Mesendoderm (in vitro differentiated cells): ENCODE data around the gene B4GALNT3.

Experiments
- DNase-seq: peaks from one replicate; pipeline ENCODE4 v3.0.0; 2013
- H2AK5ac ChIP-seq: 2 replicates; pipeline ENCODE4 v1.6.1; 2013; ENCODE audit warnings: low read length, inconsistent platforms
- H2BK120ac ChIP-seq: 2 replicates; pipeline ENCODE4 v1.6.1; 2013; ENCODE audit warnings: low read depth, mild to moderate bottlenecking, low read length, moderate library complexity, mixed read lengths
- H2BK15ac ChIP-seq: replicated peaks from 2 replicates; pipeline ENCODE4 v1.6.1; 2013; ENCODE audit warnings: low read depth, mild to moderate bottlenecking, moderate library complexity
- H2BK5ac ChIP-seq: 2 replicates; pipeline ENCODE4 v1.6.1; 2013; ENCODE audit warnings: low read length, inconsistent platforms
- H3K18ac ChIP-seq: 2 replicates; pipeline ENCODE4 v1.6.1; 2013; ENCODE audit warnings: mild to moderate bottlenecking, low read length, mixed read lengths
- H3K23ac ChIP-seq: one replicate; pipeline ENCODE4 v1.6.1; 2013; ENCODE audit warnings: low read length
- H3K27ac ChIP-seq: 2 replicates; pipeline ENCODE4 v1.5.1; 2013; ENCODE audit warnings: low read depth, mild to moderate bottlenecking, inconsistent platforms, low read length, moderate library complexity
- H3K27me3 ChIP-seq: 2 replicates; pipeline ENCODE4 v1.6.1; 2013; ENCODE audit warnings: low read length, control low read depth, mild to moderate bottlenecking, inconsistent platforms; ENCODE audit not compliant: insufficient read depth, poor library complexity
- H3K36me3 ChIP-seq: 2 replicates; pipeline ENCODE4 v1.6.1; 2013; ENCODE audit warnings: low read length, inconsistent platforms; ENCODE audit not compliant: control insufficient read depth, insufficient read depth
- H3K4ac ChIP-seq: one replicate; pipeline ENCODE4 v1.6.1; 2013; ENCODE audit warnings: low read depth, mild to moderate bottlenecking, low read length, moderate library complexity
- H3K4me1 ChIP-seq: 2 replicates; pipeline ENCODE4 v1.6.1; 2013; ENCODE audit warnings: low read depth, low read length, inconsistent platforms; ENCODE audit not compliant: control insufficient read depth
- H3K4me2 ChIP-seq: 2 replicates; pipeline ENCODE4 v1.6.1; 2013; ENCODE audit warnings: low read length
- H3K4me3 ChIP-seq: 2 replicates; pipeline ENCODE4 v1.5.1; 2013; ENCODE audit warnings: mild to moderate bottlenecking, low read length
- H3K56ac ChIP-seq: one replicate; pipeline ENCODE4 v1.6.1; 2013; ENCODE audit warnings: low read length
- H3K79me1 ChIP-seq: 2 replicates; pipeline ENCODE4 v1.6.1; 2013; ENCODE audit warnings: low read length, inconsistent platforms
- H3K79me2 ChIP-seq: 2 replicates; pipeline ENCODE4 v1.6.1; 2013; ENCODE audit warnings: mild to moderate bottlenecking, low read length; ENCODE audit not compliant: control insufficient read depth, insufficient read depth
- H3K9ac ChIP-seq: 2 replicates; pipeline ENCODE4 v1.6.1; 2013; ENCODE audit warnings: low read length, inconsistent platforms
- H4K5ac ChIP-seq: one replicate; pipeline ENCODE4 v1.6.1; 2013; ENCODE audit warnings: low read length
- H4K8ac ChIP-seq: one replicate; pipeline ENCODE4 v1.6.1; 2013; ENCODE audit warnings: low read depth, mild to moderate bottlenecking, control low read depth, low read length, moderate library complexity
- WGBS: extraction: QIAGEN DNeasy Blood & Tissue Kit; methylation state at CpG from one replicate; pipeline ENCODE4 v1.1.7; 2013; ENCODE audit warnings: low lambda C conversion rate, missing lambda C conversion rate; ENCODE audit not compliant: insufficient coverage; ENCODE audit errors: extremely low coverage; 5-methylcytosine and 5-hydroxymethylcytosine counted together

The B4GALNT3 gene

DNA sequence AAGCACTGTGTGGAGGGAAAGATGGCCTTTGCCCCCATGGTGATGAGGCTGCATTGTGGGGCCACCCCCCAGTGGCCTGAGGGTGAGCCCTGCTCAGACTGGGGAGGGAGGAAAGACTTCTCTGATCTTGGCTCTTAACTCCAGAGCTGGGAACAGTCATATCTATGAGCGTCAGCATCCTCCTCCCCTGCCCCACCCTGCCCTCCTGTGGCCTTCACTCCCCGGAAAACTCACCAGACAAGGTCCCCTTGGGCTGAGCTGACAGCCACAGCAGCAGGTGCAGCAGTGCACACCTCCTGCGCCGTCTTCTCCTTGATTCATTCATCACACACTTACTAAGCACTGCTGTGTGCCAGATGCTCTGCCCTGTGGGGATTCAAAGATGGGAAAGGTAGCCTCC lies 98.8 kb downstream of the B4GALNT3 start:
- H2BK5ac ChIP-seq: no peak overlapping the region
- no peak overlapping the region for H3K9ac ChIP-seq
- no peak overlapping the region for H4K5ac ChIP-seq
- no peak overlapping the region for H2AK5ac ChIP-seq
- no peak overlapping the region for H3K27ac ChIP-seq
- no peak for DNase-seq
- no peaks in the 10 kb centered on the region for H3K36me3 ChIP-seq
- no peak overlapping the region for H3K18ac ChIP-seq
- no peak overlapping the region for H3K4me3 ChIP-seq
- no CpG with 5 or more reads among the region's 4 CpGs for WGBS
- H3K4me1 ChIP-seq: no peaks in the 10 kb centered on the region
- no peaks in the 10 kb centered on the region for H3K27me3 ChIP-seq
- H3K56ac ChIP-seq: no peak overlapping the region
- no peak overlapping the region for H4K8ac ChIP-seq
- no peaks in the 10 kb centered on the region for H3K79me1 ChIP-seq
- H2BK120ac ChIP-seq: no peak overlapping the region
- H3K4me2 ChIP-seq: no peak overlapping the region
- H3K79me2 ChIP-seq: no peaks in the 10 kb centered on the region
- H3K4ac ChIP-seq: no peak overlapping the region
- H3K23ac ChIP-seq: no peak overlapping the region
- no peak overlapping the region for H2BK15ac ChIP-seq

DNA sequence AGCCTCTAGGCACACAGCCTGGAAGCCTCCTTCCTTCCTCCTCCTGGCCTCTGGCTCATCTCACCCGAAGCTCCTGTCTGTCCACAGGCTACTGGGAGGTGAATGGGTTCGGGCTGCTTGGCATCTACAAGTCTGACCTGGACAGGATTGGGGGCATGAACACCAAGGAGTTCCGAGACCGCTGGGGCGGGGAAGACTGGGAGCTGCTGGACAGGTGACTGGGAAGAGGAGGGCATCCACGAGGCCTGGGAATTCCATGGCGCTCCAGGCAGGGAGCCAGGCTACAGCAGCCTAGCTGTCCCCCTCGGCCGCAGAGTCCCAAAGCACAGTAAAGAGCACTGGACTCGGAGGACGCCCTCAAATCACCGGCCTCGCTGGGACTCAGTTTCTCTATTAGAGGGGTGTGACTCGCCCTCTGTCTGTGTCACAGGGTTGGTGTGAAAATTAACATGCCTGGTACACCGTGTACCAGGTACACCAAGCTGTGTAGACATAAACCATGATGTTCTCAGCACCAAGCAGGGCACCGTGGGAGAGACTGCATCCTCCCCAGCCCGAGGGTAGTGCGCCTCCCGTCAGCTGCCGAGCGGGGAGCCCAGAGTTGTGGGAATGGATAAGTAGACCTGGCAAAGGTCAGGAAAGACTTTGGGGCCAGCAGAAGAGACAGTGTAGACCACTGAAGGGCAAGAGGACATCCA lies 99.6 kb downstream of the B4GALNT3 start:
- Histone ChIP-seq H3K4me1 (no peaks in the 10 kb centered on the region), H4K5ac (no peak overlapping the region), H2BK15ac (no peak overlapping the region), H3K9ac (no peak overlapping the region), H3K79me1 (no peaks in the 10 kb centered on the region), H3K4me2 (no peak overlapping the region), H3K23ac (no peak overlapping the region), H3K18ac (no peak overlapping the region), H2AK5ac (no peak overlapping the region), H2BK5ac (no peak overlapping the region), H3K4ac (no peak overlapping the region), H2BK120ac (no peak overlapping the region), H3K27ac (no peak overlapping the region), H3K4me3 (no peak overlapping the region), H3K79me2 (no peaks in the 10 kb centered on the region), H3K27me3 (no peaks in the 10 kb centered on the region), H4K8ac (no peak overlapping the region), H3K36me3 (no peaks in the 10 kb centered on the region), H3K56ac (no peak overlapping the region)
- no CpG with 5 or more reads among the region's 21 CpGs for WGBS
- no peak for DNase-seq

DNA sequence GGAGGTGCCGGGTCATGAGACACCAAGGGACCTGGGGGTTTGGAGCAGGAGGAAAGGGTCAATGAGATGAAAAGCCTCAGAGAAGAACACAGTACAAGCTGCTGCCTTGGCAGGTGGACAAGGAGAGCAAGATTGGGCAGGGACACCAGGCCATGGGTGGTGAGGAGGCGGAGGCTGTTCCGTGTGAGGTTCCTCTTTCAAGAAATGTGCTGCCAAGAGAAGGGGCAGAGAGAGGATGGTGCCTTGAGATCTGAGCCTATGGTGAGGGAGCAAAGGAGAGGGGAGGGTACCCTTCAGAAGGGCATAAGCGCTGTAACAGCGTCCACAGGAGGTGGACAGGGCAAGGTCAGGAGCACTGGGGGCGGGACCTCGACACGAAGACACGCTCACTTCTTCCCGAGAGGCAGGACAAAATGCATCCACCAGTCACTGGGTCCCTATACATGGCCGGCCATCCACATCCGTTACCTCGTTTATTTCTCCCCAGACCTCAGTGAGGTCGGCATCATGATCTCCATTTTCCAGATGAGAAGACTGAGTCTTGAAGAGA lies 100.2 kb downstream of the B4GALNT3 start:
- H3K4me3 ChIP-seq: no peak overlapping the region
- no peak overlapping the region for H4K5ac ChIP-seq
- no peak overlapping the region for H2BK120ac ChIP-seq
- H3K4me1 ChIP-seq: no peaks in the 10 kb centered on the region
- H3K18ac ChIP-seq: no peak overlapping the region
- no CpG with 5 or more reads among the region's 14 CpGs for whole genome bisulfite sequencing
- no peak overlapping the region for H3K56ac ChIP-seq
- no peak overlapping the region for H3K23ac ChIP-seq
- no peak overlapping the region for H2BK5ac ChIP-seq
- H2AK5ac ChIP-seq: no peak overlapping the region
- H3K4me2 ChIP-seq: no peak overlapping the region
- H3K4ac ChIP-seq: no peak overlapping the region
- DNase-seq: no peak
- no peaks in the 10 kb centered on the region for H3K36me3 ChIP-seq
- no peak overlapping the region for H3K27ac ChIP-seq
- no peaks in the 10 kb centered on the region for H3K79me1 ChIP-seq
- no peak overlapping the region for H2BK15ac ChIP-seq
- H4K8ac ChIP-seq: no peak overlapping the region
- H3K27me3 ChIP-seq: no peaks in the 10 kb centered on the region
- no peaks in the 10 kb centered on the region for H3K79me2 ChIP-seq
- H3K9ac ChIP-seq: no peak overlapping the region

DNA sequence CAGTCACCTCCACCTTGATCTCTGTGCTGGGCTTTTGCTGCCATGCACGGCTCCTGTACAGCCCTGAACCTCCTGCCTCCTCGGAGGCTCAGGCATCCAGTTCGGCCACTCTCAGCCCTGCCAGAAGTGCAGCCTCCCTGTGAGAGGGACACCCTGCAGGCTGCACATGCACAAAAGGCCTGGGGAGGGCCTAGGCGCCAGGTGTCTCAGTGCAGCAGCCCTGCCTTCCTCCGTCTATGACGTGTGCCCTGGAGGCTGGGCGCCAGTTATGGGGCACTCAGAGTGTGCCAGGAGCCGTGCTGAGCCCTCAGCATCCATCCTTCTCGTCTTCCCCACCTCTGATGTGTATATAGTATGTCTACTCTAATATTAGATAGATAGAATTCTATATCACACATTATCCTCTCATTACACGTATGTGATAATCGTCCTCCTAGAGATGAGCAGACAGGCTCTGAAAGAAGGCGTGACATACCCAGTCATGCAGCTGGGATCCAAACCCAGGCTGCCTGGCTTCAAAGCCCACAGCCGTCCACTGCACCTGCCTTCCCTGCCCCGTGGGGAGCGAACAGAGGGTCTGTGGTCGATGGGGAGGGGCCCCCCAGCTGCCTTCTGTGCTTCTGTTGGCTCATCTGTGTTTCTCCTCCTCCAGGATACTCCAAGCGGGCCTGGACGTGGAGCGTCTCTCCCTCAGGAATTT lies 101.1 kb downstream of the B4GALNT3 start:
- Histone ChIP-seq H3K4ac (no peak overlapping the region), H3K56ac (no peak overlapping the region), H2AK5ac (no peak overlapping the region), H2BK120ac (no peak overlapping the region), H3K4me2 (no peak overlapping the region), H3K36me3 (no peaks in the 10 kb centered on the region), H3K4me3 (no peak overlapping the region), H3K18ac (no peak overlapping the region), H3K4me1 (no peaks in the 10 kb centered on the region), H2BK5ac (no peak overlapping the region), H3K79me2 (no peaks in the 10 kb centered on the region), H3K79me1 (no peaks in the 10 kb centered on the region), H2BK15ac (no peak overlapping the region), H3K23ac (no peak overlapping the region), H4K5ac (no peak overlapping the region), H4K8ac (no peak overlapping the region), H3K27ac (no peak overlapping the region), H3K9ac (no peak overlapping the region), H3K27me3 (no peaks in the 10 kb centered on the region)
- no peak for DNase-seq
- no CpG with 5 or more reads among the region's 19 CpGs for WGBS

DNA sequence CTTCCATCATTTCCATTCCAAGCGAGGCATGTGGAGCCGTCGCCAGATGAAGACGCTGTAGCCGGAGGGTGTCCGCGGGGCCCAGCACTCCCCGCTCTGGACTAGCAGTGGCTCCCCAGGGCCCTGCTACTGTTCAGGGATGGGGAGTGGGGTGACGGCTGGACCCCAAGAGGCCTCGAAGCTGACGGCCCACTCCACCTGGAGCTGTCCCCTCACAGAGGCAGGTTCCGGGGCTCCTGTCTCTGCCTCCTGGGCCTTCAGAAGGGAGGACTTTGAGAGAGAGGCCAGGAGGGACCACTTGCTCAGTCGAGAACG lies 101.6 kb downstream of the B4GALNT3 start:
- Histone ChIP-seq H3K18ac (no peak overlapping the region), H2BK5ac (no peak overlapping the region), H3K4me1 (no peaks in the 10 kb centered on the region), H4K5ac (no peak overlapping the region), H3K27me3 (no peaks in the 10 kb centered on the region), H3K79me1 (no peaks in the 10 kb centered on the region), H3K27ac (no peak overlapping the region), H2BK120ac (no peak overlapping the region), H4K8ac (no peak overlapping the region), H3K79me2 (no peaks in the 10 kb centered on the region), H3K56ac (no peak overlapping the region), H3K4me2 (no peak overlapping the region), H2BK15ac (no peak overlapping the region), H3K4ac (no peak overlapping the region), H3K9ac (no peak overlapping the region), H3K23ac (no peak overlapping the region), H3K4me3 (no peak overlapping the region), H2AK5ac (no peak overlapping the region), H3K36me3 (no peaks in the 10 kb centered on the region)
- no CpG with 5 or more reads among the region's 14 CpGs for WGBS
- no peak for DNase-seq
